Uterus (tissue), 4 donors: ENCODE results near the gene CCNY. TPM values are rescaled to one million over a fixed set of nuclear protein-coding genes. Genes with fewer than 3 reads are reported as not detected.
A peak's percentile ranks its signal among the peaks of the same experiment; 100 is the strongest.

Experiments used
- DNase-seq, 2 donors: peaks; one replicate each; pipeline ENCODE4 v3.0.0-alpha.2; 2019 to 2020
- H3K27ac ChIP-seq, 2 donors: fragments of 200-600 bp; sonication (generic); 1 replicate in 1 of 2; 2 replicates in 1 of 2; pipeline ENCODE4 v1.5.1; 2016 to 2018
- H3K27me3 ChIP-seq, 2 donors: fragments of 200-600 bp; sonication (generic); one replicate each; pipeline ENCODE4 v1.5.1; 2018 to 2019; ENCODE audit warnings: control low read depth in 1 of 2
- H3K36me3 ChIP-seq, 2 donors: fragments of 200-600 bp; sonication (generic); one replicate each; pipeline ENCODE4 v1.5.1; 2019; ENCODE audit warnings: control low read depth in 1 of 2
- H3K4me1 ChIP-seq, 2 donors: fragments of 200-600 bp; sonication (generic); one replicate each; pipeline ENCODE4 v1.5.1; 2018 to 2019; ENCODE audit warnings: control low read depth in 1 of 2
- H3K4me3 ChIP-seq, 2 donors: fragments of 200-600 bp; sonication (generic); 1 replicate in 1 of 2; 2 replicates in 1 of 2; pipeline ENCODE4 v1.5.1; 2018 to 2019; ENCODE audit warnings: mild to moderate bottlenecking in 1 of 2
- H3K9me3 ChIP-seq, 2 donors: fragments of 200-600 bp; sonication (generic); one replicate each; pipeline ENCODE4 v1.5.1; 2019; ENCODE audit warnings: control low read depth in 1 of 2
- CTCF ChIP-seq, 4 experiments: fragments of 200-600 bp in 2 of 4; fragments of 450-650 bp in 2 of 4; sonication (generic) in 2 of 4; IDR thresholded peaks; one replicate each; pipeline ENCODE4 v1.5.1; 2016 to 2019; ENCODE audit warnings: antibody characterized with exemption in 4 of 4, mild to moderate bottlenecking in 2 of 4, moderate library complexity in 1 of 4
- POLR2A ChIP-seq, 2 donors: fragments of 450-650 bp; IDR thresholded peaks; one replicate each; pipeline ENCODE4 v1.6.1; 2016; ENCODE audit warnings: antibody characterized with exemption in 2 of 2, mild to moderate bottlenecking in 1 of 2, moderate library complexity in 1 of 2
- intact Hi-C: fragments of 100-400 bp; cut with DNase I; formaldehyde crosslinking; loops from one replicate; pipeline ENCODE4 v1.15.1; 2023; ENCODE audit warnings: low total_unique reads
- total RNA-seq, 4 donors: library from RNA; depleted of rRNA in 3 of 4; stranded (reverse); fragments of >200 nt in 3 of 4; gene quantifications; one replicate each; pipeline versions ENCODE4 v1.1.0 to v1.2.4, GENCODE V29; 2014 to 2023
- donor health status: DM: yes; HTN: yes; CAD: no.

Gene CCNY
- total RNA-seq, 4 donors from 2014 or later = 28.2 to 79.2 (median 46.2) TPM

- intact Hi-C loops = no loop called here
- Histone ChIP-seq H3K27me3 (no peaks in the 10 kb centered on the region), H3K4me3 (no peak overlapping the region), H3K4me1 (peaks cover 14 to 19% of the 10 kb centered on the region in 2 donors), H3K9me3 (no peaks in the 10 kb centered on the region), H3K27ac (peak overlapping the region; percentile 77 to 94), H3K36me3 (no peaks in the 10 kb centered on the region)
- TF ChIP-seq POLR2A (IDR thresholded peaks at IDR 0.05) (no peak), CTCF (IDR thresholded peaks at IDR 0.05) (no peak)
- no peak for DNase-seq
Observed at GRCh38 chr10:35367107-35367859, 31.0 kb downstream of the CCNY start.

GRCh38 chr10:35367982-35368381, 31.7 kb downstream of the CCNY start:
- no peak overlapping the region for H3K4me3 ChIP-seq
- no peaks in the 10 kb centered on the region for H3K36me3 ChIP-seq
- intact Hi-C loops = no loop called here
- H3K4me1 ChIP-seq = peaks cover 14 to 19% of the 10 kb centered on the region in 2 donors
- no peaks in the 10 kb centered on the region for H3K27me3 ChIP-seq
- no peak for DNase-seq
- peak overlapping the region; percentile 77 to 94 for H3K27ac ChIP-seq
- TF ChIP-seq POLR2A (IDR thresholded peaks at IDR 0.05) (no peak), CTCF (IDR thresholded peaks at IDR 0.05) (no peak)
- no peaks in the 10 kb centered on the region for H3K9me3 ChIP-seq

- H3K4me3 ChIP-seq = no peak overlapping the region
- no peaks in the 10 kb centered on the region for H3K27me3 ChIP-seq
- H3K9me3 ChIP-seq = no peaks in the 10 kb centered on the region
- H3K4me1 ChIP-seq = peaks cover 14 to 19% of the 10 kb centered on the region in 2 donors
- H3K27ac ChIP-seq = peak overlapping the region; percentile 77 to 94
- DNase-seq = no peak
- TF ChIP-seq POLR2A (IDR thresholded peaks at IDR 0.05) (no peak), CTCF (IDR thresholded peaks at IDR 0.05) (no peak)
- H3K36me3 ChIP-seq = no peaks in the 10 kb centered on the region
- intact Hi-C loops = no loop called here
Observed at GRCh38 chr10:35368485-35369048, 32.3 kb downstream of the CCNY start.

GRCh38 chr10:35369049-35369611, 32.8 kb downstream of the CCNY start:
- H3K4me3 ChIP-seq = no peak overlapping the region
- DNase-seq = no peak
- H3K27me3 ChIP-seq = no peaks in the 10 kb centered on the region
- peak overlapping the region; percentile 77 to 94 for H3K27ac ChIP-seq
- H3K36me3 ChIP-seq = no peaks in the 10 kb centered on the region
- no peaks in the 10 kb centered on the region for H3K9me3 ChIP-seq
- H3K4me1 ChIP-seq = peaks cover 14 to 19% of the 10 kb centered on the region in 2 donors
- TF ChIP-seq POLR2A (IDR thresholded peaks at IDR 0.05) (no peak), CTCF (IDR thresholded peaks at IDR 0.05) (no peak)
- intact Hi-C loops = no loop called here

- peak overlapping the region; percentile 84 to 94 for H3K27ac ChIP-seq
- no peak for TF ChIP-seq POLR2A (IDR thresholded peaks at IDR 0.05)
- no peak for TF ChIP-seq CTCF (IDR thresholded peaks at IDR 0.05)
- no peak overlapping the region for H3K4me3 ChIP-seq
- intact Hi-C loops = no loop called here
- H3K36me3 ChIP-seq = no peaks in the 10 kb centered on the region
- no peaks in the 10 kb centered on the region for H3K27me3 ChIP-seq
- H3K9me3 ChIP-seq = no peaks in the 10 kb centered on the region
- no peak for DNase-seq
- H3K4me1 ChIP-seq = peaks cover 14 to 19% of the 10 kb centered on the region in 2 donors
Observed at GRCh38 chr10:35371731-35372130, 35.4 kb downstream of the CCNY start.
